Embryonic facial prominence (tissue), 1 donor: Measurements from ENCODE around the gene EHMT1.
"Not testable (repeated sequence)": the region's sequence is repeated elsewhere in the genome, so short reads cannot be mapped to it uniquely, and the experiment has no call there.

Source experiments
- DNase-seq: peaks from one replicate; pipeline ENCODE4 v3.0.0-alpha.2; 2016; ENCODE audit errors: extremely low spot score

EHMT1 gene

DNA sequence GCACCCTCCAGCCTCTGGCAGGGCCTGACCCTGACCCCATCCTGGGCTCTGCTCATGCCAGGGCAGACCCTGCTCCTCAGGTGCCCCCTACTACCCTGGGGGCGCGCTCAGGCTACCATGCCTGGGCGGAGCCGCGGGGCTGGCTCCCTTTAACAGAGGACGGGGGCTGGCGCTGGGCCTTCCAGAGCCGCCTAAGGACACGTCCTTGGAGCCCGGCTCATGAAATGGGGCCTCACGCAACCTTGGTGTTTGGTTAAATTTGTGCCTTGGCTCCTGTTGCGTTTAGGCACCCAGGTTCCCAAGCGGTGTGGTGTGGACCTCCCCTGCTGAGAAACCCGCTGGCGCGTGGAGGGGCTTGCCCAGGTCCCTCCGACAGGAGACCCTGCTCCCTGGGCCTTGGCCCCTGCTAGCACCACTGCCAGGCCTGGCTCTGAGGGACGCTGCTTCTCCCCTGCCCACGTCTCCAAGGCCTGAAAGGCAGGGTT lies 3.4 kb upstream of the EHMT1 start:
- no peak for DNase-seq

DNA sequence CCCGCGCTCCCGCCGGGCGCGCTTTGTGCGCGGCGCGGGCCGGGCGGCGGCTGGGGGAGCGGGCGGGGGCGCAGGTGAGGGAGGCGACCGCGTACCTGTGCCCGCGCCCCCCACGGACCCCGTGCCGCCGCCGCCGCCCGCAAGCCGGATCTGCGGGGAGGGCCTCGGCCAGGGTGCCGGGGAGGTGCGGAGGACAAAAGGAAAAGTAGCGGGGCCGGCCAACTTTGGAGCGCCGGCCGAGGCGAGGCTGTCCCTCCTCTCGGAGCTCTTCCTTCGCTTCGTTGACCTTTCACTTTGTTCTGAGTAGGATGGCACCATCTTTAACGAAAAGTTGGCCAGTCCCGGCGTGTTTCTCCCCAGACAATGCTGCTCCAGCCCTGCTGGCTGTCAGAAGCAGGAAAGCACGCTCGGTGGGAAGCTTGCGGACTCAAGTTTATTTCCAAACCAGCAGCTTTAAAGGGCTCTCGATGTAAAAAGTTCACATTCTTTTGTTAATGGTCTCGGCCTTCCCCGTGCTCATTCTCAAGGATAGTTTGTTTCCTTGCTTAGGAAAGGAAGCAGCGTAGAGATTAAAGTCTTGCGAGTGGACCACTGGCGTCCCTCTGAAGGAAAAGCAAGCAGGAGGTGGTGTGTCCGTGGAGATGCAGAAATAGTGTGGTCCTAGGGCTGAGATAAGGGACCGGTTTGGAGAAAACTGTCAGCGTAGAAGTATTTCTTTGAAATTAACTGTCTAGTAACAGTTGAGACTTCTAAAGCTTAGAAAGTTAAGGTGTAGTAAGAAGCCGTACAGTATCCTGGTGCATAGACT lies 639 bp downstream of the EHMT1 start:
- DNase-seq, result no peak

DNA sequence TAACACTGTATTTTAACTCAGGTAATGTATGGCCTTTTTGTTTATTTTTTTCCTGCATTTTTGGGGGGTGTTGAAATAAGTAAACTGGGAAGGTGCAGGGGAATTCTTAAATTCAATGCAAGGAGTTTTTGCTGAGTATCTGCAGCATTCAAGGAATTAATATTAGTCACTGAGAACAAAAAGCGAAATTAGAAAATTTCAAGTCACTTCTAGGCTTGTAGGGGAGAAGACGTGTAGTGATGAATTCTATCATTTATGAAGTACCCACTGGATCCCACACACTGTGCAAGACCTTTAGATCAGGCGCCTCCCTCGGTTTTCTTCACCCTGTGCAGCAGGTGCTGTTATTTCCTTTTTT lies 1.2 kb downstream of the EHMT1 start:
- no peak for DNase-seq

DNA sequence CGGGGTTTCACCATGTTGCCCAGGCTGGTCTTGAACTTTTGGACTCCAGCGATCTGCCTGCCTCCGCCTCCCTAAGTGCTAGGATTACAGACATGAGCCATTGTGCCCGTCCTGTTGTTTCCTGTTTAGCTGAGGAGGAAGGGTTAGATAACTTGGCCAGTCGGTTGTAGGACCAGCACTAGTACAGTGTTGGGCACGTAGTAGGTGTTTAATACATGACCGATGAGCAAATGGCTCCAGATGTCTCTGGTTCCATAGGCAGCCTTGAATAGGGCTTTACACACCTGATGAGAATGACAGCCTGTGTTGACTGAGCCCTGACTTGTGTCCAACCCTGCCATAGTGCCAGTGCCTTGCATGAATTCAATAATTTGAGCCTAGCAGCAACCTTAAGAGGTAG lies 1.8 kb downstream of the EHMT1 start:
- no peak for DNase-seq

DNA sequence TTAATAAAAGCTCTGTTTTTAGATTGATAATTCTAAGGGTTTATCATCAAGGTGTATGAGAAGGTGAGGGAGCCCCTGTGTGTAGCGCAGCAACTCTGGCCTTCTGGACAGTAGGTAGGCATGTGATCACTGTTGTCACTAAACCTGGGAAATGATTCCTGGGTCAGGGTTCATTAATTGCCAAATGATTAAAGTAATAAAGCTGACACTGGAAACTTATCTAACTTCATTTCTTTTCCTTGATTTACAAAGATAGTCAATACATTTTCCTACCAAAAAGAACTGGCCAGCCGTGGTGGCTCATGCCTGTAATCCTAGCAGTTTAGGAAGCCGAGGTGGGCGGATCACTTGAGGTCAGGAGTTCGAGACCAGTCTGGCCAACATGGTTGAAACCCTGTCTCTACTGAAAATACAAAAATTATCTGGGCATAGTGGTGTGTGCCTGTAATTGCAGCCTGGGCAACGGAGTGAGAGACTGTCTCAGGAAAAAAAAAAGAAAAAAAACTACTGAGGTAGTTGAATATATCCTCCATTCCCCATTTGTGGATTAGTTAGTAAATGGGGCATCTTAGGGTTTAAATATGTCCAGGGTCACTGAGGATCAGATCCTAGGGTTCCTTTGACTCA lies 2.4 kb downstream of the EHMT1 start:
- DNase-seq, result no peak

DNA sequence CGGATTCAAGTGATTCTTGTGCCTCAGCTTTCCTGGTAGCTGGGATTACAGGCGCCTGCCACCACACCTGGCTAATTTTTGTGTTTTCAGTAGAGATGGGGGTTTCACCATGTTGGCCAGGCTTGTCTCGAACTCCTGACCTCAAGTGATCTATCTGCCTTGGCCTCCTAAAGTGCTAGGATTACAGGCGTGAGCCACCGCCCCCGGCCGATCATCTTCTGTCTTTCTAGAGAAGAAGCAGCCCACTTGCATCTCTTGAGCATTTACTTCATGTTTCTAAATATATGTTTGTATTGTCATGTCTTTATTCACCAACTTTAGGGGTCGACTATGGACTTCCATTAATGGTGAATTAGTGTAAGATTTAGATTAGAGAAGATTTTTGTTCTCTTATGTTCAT lies 3.4 kb downstream of the EHMT1 start:
- DNase-seq, result not testable (repeated sequence)

DNA sequence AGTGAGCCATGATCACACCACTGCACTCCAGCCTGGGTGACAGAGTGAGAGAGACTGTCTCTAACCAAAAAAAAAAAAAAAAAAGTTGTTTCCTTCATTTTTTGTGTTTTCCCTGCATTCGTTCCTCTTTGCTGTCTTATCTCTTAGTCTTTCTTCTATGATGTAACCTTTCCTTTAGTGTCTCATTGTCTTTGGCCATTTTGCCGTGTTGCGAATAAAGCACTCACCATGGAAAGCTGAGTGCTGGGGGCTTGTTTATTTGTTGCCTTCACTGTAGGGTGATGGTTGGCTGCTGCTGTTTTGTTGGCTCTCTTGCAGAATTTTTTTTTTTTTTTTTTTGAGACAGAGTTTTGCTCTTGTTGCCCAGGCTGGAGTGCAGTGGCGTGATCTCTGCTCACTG lies 7.7 kb downstream of the EHMT1 start:
- no peak for DNase-seq

DNA sequence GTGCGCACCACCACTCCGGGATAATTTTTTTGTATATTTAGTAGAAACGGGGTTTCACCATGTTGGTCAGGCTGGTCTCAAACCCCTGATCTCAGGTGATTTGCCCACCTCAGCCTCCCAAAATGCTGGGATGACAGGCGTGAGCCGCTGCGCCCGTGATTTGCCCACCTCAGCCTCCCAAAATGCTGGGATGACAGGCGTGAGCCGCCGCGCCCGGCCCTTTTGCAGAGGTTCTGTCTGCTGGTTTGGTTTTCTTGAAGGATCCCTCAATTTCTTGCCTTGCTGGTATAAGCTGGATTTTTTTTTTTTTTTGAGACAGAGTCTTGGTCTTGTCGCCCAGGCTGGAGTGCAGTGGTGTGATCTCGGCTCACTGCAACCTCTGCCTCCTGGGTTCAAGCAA lies 8.6 kb downstream of the EHMT1 start:
- not testable (repeated sequence) for DNase-seq

DNA sequence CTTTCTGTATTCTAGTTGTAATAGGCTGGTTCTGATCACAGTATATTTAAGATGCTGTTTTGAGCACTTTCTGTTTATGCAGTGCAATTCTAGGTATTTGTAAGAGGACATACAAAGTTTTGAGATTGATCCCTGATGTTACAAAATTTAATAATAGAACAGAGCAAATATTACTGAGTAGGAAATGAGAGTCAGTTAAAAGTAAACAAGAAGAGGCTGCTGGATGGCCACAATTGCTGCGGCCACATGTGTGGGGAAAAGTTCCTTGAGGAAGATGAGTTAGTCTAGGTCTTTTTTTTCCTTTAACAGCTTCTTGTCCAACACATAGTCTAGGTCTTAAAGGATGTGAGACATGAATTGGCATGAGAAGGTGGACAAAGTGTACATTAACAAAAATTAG lies 11.3 kb downstream of the EHMT1 start:
- no peak for DNase-seq

DNA sequence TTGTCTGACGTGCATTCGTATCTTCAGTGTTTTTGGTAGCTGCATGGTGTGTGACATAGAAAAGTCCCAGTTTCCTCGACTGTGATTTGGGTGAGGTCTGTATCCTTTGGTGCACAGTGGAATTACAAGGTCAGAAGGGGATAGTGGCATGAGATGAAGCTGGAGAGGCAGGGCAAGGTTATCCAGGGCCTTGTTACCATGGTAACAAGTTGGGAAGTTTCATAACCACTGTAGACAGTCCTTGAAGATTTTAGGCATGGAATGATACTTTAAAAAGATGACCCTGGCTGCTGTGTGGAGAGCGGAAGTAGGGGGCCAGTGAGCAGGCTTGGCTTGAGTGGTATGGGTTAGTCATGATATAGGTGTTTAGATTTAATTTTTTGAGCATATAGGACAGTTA lies 11.9 kb downstream of the EHMT1 start:
- no peak for DNase-seq

DNA sequence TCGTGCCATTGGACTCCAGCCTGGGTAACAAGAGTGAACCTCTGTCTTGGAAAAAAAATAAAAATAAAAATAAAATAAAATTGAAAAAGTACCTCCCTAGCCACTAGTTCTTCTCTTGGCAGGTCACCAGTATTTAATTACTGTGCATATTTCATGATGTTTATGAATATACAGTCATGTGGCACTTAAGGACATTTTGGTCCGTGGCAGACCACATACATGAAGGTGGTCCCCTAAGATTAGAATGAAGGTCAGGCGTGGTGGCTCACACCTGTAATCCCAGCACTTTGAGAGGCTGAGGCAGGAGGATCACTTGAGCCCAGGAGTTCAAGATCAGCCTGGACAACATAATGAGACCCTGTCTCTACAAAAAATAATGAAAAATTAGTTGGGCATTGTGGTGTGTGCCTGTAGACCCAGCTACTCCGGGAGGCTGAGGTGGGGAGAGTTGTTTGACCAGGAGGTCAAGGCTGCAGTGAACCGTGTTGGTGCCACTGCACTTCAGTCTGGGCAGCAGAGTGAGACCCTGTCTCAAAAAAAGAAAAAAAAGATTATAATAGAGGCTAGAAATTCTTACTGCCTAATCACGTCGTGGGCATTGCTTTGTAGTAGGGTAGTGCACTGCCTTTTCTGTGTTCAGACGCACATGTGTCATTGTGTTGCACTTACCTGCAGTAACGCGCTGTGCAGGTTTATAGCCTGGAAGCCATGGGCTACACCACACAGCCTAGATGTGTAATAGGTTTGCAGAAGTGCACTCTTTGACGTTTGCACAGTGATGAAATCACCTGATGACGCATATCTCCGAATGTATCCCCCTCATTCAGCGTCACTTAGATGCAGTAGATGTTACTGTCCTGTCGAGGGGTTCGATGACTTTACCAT lies 12.8 kb downstream of the EHMT1 start:
- no peak for DNase-seq

DNA sequence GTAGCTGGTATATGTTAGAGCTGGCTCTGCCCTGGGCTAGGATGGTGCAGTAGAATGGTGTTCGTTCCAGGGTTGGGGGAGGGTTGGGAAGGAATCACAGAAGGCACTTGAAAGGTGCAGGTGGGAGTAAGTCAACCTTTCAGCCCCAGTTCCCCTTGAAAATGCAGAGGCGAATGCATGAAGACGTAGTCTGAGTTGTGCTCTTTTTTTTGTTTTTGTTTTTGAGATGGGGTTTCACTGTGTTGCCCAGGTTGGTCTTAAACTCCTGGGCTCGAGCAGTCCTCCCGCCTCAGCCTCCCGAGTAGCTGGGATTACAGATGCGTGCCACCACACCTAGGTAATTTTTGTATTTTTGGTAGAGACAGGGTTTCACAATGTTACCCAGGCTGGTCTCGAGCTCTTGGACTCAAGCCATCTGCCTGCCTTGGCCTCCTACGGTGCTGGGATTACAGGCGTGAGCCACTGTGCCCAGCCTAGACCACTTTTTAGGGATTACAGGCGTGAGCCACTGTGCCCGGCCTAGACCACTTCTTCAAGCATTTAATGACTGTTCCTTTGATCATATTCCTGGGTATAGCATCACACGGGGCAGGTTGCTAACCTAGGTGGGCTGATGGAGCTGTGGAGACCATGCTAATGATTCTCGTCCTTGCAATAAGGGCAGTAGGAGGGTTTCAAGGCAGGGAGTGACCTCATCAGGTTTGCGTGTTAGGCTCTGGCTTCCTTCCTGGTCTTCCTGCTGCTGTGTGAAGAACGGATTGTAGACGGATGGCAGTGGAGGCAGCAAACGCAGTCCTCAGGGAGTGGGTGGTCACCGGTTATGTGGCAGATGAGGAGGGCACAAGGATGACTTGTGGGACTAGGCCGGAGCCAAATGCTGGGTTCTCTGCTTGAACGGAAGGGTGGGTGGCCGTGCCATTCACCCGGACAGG lies 13.7 kb downstream of the EHMT1 start:
- no peak for DNase-seq

DNA sequence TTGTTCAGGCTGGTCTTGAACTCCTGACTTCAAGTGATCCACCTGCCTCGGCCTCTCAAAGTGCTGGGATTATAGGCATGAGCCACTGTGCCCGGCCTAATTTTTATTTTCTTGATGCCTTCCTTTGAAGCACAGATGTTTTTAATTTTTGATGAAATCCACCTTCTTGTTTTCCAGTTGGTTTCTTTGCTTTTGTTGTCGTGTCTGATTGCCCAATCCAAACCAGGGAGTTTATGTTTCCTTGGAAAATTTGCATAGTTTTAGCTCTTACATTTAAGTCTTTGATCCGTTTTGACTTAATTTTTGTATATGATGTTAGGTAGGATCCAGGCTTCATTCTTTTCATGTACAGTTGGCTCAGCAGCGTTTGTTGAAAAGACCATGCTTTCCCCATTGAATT lies 15.2 kb downstream of the EHMT1 start:
- no peak for DNase-seq

DNA sequence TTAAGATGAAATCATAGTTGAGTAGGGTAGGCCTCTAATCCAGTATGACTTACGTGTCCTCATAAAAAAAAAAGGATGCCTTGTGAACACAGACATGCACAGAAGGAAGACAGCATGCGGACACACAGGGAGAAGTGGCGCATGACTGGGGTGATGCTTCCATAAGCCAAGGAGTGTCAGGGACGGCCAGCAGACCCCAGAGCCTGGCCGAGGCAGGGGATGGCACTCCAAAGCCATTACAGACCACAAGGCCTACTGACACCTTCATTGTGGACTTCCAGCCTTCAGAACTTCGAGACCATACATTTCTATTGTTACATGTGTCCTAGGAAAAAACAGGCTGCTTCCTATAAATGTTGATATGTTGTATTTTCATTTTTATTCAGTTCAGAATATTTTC lies 19.9 kb downstream of the EHMT1 start:
- DNase-seq, result no peak

DNA sequence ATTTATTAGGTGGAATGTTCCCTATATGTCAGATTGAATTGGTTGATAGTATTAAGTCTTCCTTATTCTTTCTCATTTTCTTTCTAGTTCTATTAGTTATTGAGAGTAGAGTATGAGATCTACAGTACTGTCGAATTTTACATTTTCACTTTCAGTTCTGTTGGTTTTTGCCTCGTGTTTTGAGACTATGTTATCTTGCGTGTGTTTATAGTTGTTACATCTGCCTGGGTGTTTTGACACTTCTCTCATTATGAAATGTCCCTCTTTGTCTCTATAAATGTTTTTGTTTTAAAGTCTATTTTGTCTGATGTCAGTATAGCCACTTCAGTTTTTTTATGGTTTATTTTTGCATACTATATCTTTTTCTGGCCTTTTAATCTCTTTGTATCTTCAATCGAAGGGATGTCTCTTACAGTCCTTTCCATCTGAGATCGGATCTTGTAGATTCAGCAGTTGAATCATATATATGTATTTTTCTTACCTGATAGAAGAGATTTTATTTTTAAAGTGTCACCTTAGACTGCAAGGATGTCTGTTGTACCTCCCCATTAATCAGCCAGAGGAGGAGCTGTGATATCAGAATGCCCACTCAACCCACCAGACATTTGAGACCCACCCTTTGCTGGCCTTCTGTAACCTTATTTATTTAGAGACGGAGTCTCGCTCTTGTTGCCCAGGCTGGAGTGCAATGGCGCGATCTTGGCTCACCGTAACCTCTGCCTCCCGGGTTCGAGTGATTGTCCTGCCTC lies 20.7 kb downstream of the EHMT1 start:
- DNase-seq, result no peak

DNA sequence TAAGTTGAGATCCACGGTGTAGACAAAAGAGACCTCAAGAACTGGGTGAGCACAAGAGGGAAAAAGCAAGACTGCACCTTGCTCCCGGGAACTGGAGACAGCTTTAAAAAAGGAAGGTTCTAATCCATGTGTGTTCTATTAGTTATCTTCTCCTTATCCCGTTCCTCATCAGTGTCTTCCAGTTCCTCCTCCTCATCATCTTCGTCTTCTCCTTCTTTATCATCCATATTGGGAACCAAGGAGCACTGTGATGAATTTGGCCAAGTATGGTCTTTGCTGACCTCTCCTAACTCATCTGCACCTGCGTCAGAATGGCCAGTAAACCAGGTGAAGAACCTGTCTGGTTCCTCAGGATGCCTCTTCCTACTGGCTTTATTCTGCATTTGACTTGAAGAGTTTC lies 22.1 kb downstream of the EHMT1 start:
- DNase-seq, result no peak

DNA sequence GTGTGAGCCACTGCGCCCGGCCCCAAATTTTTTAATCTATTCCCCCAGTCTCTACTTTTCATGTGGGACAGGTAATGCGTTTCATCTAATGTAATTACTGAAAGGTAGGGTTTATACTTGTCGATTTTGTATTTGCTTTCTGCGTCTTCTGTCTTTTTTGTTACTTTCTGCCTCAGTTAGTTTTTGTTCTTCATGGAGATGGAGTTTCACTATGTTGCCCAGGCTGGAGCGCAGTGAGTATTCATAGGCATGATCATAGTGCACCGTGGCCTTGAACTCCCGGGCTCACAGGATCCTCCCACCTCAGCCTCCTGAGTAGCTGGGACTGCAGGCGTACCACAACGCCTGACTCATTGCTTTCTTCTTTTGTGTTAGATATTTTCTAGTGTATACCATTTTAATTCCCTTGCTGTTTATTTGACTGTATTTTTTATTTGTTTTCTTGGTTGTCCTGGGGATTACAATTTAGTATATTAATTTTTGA lies 23.4 kb downstream of the EHMT1 start:
- DNase-seq, result no peak

DNA sequence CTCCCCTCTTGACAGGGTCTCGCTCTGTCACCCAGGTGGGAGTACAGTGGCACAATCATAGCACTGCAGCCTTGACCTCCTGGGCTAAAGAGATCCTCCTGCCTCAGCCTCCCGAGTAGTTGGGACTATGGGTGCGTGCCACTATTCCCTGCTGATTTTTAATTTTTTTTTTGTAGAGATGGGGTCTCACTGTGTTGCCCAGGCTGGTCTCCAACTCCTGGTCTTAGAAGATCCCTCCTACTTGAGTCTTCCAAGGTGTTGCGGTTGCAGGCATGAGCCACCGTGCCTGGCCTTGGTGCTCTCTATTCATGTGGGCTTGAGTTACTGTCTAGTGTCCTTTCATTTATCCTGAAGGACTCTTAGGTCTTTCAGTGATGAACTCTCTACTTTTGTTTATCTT lies 24.1 kb downstream of the EHMT1 start:
- no peak for DNase-seq

DNA sequence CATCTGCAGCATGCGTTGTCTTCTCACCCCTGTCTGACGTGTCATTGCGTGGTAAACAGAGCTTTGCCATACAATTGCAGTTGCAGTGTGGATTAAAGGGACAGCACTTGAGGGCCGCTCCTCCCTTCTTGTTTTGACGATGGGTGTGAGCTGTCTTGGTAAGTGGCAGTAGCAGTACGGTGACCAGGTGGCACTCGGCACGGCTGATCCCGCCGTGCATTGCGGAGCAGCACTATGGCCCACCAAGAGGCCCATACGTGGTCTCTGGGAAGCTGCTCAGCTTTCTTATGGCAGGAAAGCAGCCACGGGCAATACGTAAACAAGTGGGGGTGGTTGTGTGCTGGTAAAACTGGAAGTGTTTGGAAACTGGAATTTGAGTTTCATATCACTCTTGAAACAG lies 25.1 kb downstream of the EHMT1 start:
- DNase-seq, result no peak

DNA sequence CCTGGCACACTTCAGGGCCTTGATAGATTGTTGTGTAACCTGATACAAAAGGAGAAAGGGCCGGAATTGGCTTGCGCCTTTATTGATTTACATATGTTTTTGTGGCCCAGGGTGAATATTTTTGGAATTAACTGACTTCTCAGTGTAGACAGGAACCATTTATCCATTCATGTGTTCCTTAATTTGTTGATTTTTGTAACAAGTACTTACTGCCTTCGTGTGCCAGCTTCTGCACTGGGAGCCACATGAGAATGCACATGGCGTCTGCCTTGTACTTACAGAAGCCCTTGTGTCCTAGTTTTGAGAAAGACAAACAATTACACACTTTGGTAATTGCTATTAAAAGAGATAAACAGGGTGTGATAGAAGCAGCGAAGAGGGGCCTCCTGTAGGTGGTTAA lies 26.4 kb downstream of the EHMT1 start:
- no peak for DNase-seq

DNA sequence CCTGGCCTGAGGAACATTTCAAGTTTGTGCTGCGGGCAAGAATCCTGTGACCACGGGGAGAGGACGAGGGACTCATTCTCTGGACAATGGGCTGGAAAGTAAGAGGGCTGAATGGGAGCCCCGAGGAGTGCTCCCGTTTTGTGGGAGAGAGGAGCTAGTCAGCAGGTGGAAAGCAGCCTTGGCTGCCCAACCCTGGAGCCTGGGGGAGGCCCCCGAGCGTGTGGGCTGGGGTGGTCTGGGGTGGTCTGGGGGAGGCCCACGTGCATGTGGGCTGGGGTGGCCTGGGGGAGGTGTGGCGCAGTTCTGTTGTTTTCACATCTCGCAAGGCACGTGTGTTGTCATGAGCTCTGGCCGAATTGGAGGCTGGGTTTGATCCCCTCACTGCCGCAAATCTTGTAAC lies 27.5 kb downstream of the EHMT1 start:
- no peak for DNase-seq
